ENCODE results near the gene GPR68.

GRCh38 chr14:91254461-91254860, 10.0 kb upstream of the GPR68 start:
- no peak for TF ChIP-seq CTCF (IDR thresholded peaks at IDR 0.05)
- TF ChIP-seq SIN3A (IDR thresholded peaks at IDR 0.05; ENCODE audit: borderline replicate concordance, insufficient read depth, low read depth, low read length) = no peak
- no peak for TF ChIP-seq POLR2AphosphoS5 (IDR thresholded peaks at IDR 0.05; ENCODE audit: low read depth, low read length)

Measured in Panc1 (cell line).